Measurements from ENCODE around the gene GHRH.

GHRH gene

DNA sequence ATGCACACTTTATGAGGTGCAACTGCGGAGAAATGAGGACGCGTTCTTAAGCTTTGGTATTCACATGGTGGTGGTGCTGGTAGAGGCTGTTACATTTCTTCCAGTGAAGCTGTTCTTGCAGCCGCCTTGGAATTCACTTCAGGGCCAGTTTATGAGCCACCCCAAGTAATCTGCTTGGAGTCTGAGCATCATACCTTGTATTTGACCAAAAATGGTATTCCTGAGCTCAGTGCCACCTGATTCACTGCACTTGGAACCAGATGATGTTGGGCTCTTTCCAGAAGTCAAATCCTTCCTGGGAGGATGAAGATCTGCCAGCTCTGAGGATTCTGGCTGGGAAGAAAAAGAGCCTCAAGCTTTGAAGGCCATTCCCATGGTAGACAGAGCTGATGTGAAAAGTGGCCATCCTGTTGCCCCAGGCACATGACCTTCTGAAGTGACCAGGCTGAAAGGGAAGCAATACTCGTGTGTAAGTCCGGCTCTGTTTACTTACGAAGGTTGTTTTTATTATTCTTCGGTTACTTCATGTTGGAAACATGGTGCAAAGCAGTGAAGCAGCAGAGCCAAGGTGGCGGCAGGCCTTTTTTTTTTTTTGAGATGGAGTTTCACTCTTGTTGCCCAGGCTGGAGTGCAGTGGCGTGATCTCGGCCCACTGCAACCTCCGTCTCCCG, 35.6 kb upstream of the GHRH start:
- H3K36me3 Mint-ChIP-seq: peaks cover 38% of the 10 kb centered on the region
- no peak overlapping the region for H3K27ac Mint-ChIP-seq
- CTCF ChIA-PET: no interaction called here
- peaks cover 3% of the 10 kb centered on the region for H3K9me3 Mint-ChIP-seq
- peaks cover 34% of the 10 kb centered on the region for H3K4me1 Mint-ChIP-seq
- H3K27me3 Mint-ChIP-seq: no peaks in the 10 kb centered on the region
- no peak overlapping the region for H3K4me3 Mint-ChIP-seq
- no peak for DNase-seq

GRCh38 chr20:37296371-37296770, 34.8 kb upstream of the GHRH start:
- no peak overlapping the region for H3K27ac Mint-ChIP-seq
- DNase-seq: no peak
- no peak overlapping the region for H3K4me3 Mint-ChIP-seq
- no peaks in the 10 kb centered on the region for H3K27me3 Mint-ChIP-seq
- H3K4me1 Mint-ChIP-seq: peaks cover 39% of the 10 kb centered on the region
- peaks cover 36% of the 10 kb centered on the region for H3K36me3 Mint-ChIP-seq
- CTCF ChIA-PET: no interaction called here
- peaks cover 3% of the 10 kb centered on the region for H3K9me3 Mint-ChIP-seq

GRCh38 chr20:37295595-37295994, 34.0 kb upstream of the GHRH start:
- peaks cover 38% of the 10 kb centered on the region for H3K36me3 Mint-ChIP-seq
- H3K27me3 Mint-ChIP-seq: no peaks in the 10 kb centered on the region
- no peak overlapping the region for H3K27ac Mint-ChIP-seq
- peaks cover 47% of the 10 kb centered on the region for H3K4me1 Mint-ChIP-seq
- peaks cover 3% of the 10 kb centered on the region for H3K9me3 Mint-ChIP-seq
- CTCF ChIA-PET: no interaction called here
- no peak overlapping the region for H3K4me3 Mint-ChIP-seq
- no peak for DNase-seq

DNA sequence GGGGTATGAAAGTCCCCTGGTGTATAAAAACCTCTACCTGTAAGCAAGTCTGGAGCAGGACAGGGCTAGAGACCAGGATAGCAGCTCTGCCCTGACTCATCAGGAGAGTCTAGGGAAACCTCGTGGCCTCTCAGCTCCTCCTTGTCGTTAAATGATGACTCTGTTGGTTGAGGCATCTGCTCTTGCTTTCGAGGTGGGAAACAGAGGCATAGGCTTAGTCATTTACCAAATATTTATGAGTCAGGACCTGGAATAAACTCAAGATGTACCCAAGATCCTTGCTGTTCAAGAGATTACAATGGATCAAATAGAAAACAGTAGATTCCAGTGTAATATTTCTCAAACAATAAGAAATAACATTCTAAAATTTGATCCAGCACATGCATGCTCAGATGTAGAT, 33.4 kb upstream of the GHRH start:
- no peaks in the 10 kb centered on the region for H3K27me3 Mint-ChIP-seq
- peaks cover 32% of the 10 kb centered on the region for H3K36me3 Mint-ChIP-seq
- CTCF ChIA-PET: no interaction called here
- H3K27ac Mint-ChIP-seq: no peak overlapping the region
- H3K9me3 Mint-ChIP-seq: peaks cover 3% of the 10 kb centered on the region
- DNase-seq: no peak
- H3K4me1 Mint-ChIP-seq: peaks cover 46% of the 10 kb centered on the region
- H3K4me3 Mint-ChIP-seq: no peak overlapping the region

DNA sequence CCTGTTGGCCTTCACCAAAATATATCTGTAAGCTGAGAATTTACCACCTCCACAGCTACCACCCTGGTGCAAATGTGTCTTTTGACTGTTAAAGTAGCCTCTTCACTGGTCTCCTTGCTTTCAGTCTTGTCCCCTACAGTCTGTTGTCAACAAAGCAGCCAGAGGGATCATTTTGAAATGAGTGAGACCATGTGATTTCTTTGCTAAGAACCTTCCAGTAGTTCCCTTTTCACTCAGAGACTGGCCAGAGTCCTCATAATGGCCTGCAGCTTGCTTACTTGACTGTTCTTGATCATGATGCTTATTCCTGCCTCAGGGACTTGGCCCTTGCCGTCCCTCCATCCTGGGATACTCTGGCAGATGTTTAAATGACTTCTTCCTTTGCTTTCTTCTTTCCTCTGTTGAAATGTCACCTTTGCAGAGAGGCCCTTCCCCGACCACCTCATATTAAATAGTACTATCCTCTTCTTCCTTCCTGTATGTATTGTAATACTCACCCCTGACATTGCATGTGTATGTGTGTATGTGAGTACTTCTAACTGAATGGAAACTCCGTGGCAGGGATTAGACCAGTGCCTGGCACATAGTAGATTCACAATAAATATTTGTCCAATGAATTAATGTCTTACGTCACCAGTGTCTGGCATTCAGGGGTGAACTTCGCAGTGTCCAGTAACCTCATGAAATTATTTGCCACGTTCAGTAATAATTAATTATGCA, 32.8 kb upstream of the GHRH start:
- Mint-ChIP-seq H3K4me3 (no peak overlapping the region), H3K4me1 (peaks cover 47% of the 10 kb centered on the region), H3K27ac (no peak overlapping the region), H3K27me3 (no peaks in the 10 kb centered on the region), H3K36me3 (peaks cover 29% of the 10 kb centered on the region), H3K9me3 (peaks cover 3% of the 10 kb centered on the region)
- CTCF ChIA-PET: no interaction called here
- DNase-seq: no peak

- no peak overlapping the region for H3K4me3 Mint-ChIP-seq
- no peak overlapping the region for H3K27ac Mint-ChIP-seq
- H3K9me3 Mint-ChIP-seq: peaks cover 3% of the 10 kb centered on the region
- peaks cover 26% of the 10 kb centered on the region for H3K36me3 Mint-ChIP-seq
- no peaks in the 10 kb centered on the region for H3K27me3 Mint-ChIP-seq
- no peak for DNase-seq
- CTCF ChIA-PET: interaction anchor here (0.9 kb wide), 1 partner anchor 19 kb away, joined by 3 read pairs; no protein-coding TSS in a partner anchor
- peaks cover 54% of the 10 kb centered on the region for H3K4me1 Mint-ChIP-seq
Observed at GRCh38 chr20:37293301-37293943, 31.8 kb upstream of the GHRH start.

DNA sequence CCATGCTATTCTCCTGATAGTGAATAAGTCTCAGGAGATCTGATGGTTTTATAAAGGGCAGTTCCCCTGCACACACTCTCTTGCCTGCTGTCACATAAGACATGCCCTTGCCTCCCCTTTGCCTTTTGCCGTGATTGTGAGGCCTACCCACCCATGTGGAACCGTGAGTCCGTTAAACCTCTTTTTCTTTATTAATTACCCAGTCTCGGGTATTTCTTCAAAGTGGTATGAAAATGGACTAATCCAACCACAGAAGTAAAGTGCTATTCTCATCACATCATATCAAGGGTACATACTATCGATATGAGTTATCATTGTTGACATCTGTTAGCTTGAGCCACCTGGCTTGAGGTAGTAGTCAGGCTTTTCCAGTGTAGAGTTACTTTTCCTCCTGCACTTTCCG, 30.1 kb upstream of the GHRH start:
- DNase-seq: no peak
- H3K9me3 Mint-ChIP-seq: peaks cover 3% of the 10 kb centered on the region
- peaks cover 44% of the 10 kb centered on the region for H3K4me1 Mint-ChIP-seq
- H3K4me3 Mint-ChIP-seq: peak overlapping the region; percentile 46
- H3K27ac Mint-ChIP-seq: peak overlapping the region; percentile 47
- CTCF ChIA-PET: no interaction called here
- peaks cover 3% of the 10 kb centered on the region for H3K27me3 Mint-ChIP-seq
- H3K36me3 Mint-ChIP-seq: peaks cover 20% of the 10 kb centered on the region

- H3K27me3 Mint-ChIP-seq: peaks cover 8% of the 10 kb centered on the region
Observed at GRCh38 chr20:37290158-37290810, 28.7 kb upstream of the GHRH start.

DNA sequence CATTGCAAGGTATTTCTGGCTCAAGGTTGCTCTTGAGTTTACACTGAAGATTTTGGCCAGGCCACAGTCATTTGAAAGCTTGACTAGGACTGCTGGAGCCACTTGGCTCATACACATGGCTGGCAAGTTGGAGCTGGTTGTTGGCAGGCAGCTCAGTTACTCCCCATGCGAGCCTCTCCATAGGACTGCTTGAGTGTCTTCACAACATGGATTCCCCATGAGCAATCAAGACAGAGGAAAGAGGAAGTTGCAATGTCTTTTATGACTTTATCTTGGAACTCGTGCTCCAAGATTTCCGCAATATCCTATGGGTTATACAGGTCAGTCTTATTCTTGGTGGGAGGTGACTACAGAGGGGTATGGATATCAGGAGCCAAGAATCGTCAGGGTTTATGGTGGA, 26.5 kb upstream of the GHRH start:
- peaks cover 19% of the 10 kb centered on the region for H3K27me3 Mint-ChIP-seq
- CTCF ChIA-PET: interaction anchor here (1.6 kb wide), 1 partner anchor 17 kb away, joined by 3 read pairs; no protein-coding TSS in a partner anchor
- H3K9me3 Mint-ChIP-seq: no peaks in the 10 kb centered on the region
- no peak overlapping the region for H3K27ac Mint-ChIP-seq
- H3K36me3 Mint-ChIP-seq: peaks cover 15% of the 10 kb centered on the region
- no peak for DNase-seq
- H3K4me1 Mint-ChIP-seq: peaks cover 26% of the 10 kb centered on the region
- peak overlapping the region; percentile 21 for H3K4me3 Mint-ChIP-seq

More at GRCh38 chr20:37290158-37290810, 28.7 kb upstream of the GHRH start:
- Mint-ChIP-seq H3K4me1 (peaks cover 32% of the 10 kb centered on the region), H3K9me3 (peaks cover 3% of the 10 kb centered on the region), H3K4me3 (peak overlapping the region; percentile 88), H3K27ac (peak overlapping the region; percentile 96), H3K36me3 (peaks cover 20% of the 10 kb centered on the region)
- CTCF ChIA-PET: no interaction called here
- DNase-seq: no peak

GRCh38 chr20:37285664-37286374, 24.2 kb upstream of the GHRH start:
- CTCF ChIA-PET: interaction anchor here (0.9 to 1.1 kb wide), 2 partner anchors 9 to 113 kb away, joined by 3 to 5 read pairs; no protein-coding TSS in a partner anchor
- no peak for DNase-seq
- Mint-ChIP-seq H3K4me3 (no peak overlapping the region), H3K27me3 (peaks cover 26% of the 10 kb centered on the region), H3K4me1 (peaks cover 12% of the 10 kb centered on the region), H3K36me3 (no peaks in the 10 kb centered on the region), H3K9me3 (no peaks in the 10 kb centered on the region), H3K27ac (no peak overlapping the region)

DNA sequence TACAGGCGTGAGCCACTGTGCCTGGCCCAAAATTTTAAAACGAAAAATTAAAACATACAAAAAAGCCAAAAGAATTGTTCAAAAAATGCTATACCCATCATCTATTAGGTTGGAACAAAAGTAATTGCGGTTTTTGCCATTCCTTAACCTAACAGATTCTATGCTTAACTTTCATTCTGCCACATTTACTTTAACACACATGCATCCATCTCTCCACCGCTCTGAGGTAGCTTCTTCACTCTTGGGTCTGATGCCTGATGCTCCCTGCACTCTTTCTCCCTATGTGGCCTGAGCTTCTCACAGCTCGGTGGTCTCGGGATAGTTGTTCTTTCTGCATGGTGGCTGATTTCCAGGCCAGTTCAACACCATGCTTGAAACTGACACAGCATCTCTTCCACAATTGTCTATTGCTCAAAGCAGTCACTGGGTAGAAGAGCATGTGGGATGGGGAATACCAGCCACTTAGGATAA, 23.1 kb upstream of the GHRH start:
- CTCF ChIA-PET: interaction anchor here (1.1 to 1.2 kb wide), 2 partner anchors 100 to 114 kb away, joined by 3 read pairs; no protein-coding TSS in a partner anchor
- Mint-ChIP-seq H3K4me1 (peaks cover 7% of the 10 kb centered on the region), H3K27me3 (peaks cover 32% of the 10 kb centered on the region), H3K9me3 (no peaks in the 10 kb centered on the region), H3K4me3 (no peak overlapping the region), H3K27ac (no peak overlapping the region), H3K36me3 (no peaks in the 10 kb centered on the region)
- DNase-seq: no peak

GRCh38 chr20:37283530-37284195, 22.0 kb upstream of the GHRH start:
- CTCF ChIA-PET: interaction anchor here (1.2 to 1.5 kb wide), 2 partner anchors 18 to 101 kb away, joined by 3 to 4 read pairs; no protein-coding TSS in a partner anchor
- Mint-ChIP-seq H3K4me3 (no peak overlapping the region), H3K27me3 (peaks cover 37% of the 10 kb centered on the region), H3K27ac (no peak overlapping the region), H3K9me3 (no peaks in the 10 kb centered on the region), H3K4me1 (peaks cover 2% of the 10 kb centered on the region), H3K36me3 (no peaks in the 10 kb centered on the region)
- no peak for DNase-seq

DNA sequence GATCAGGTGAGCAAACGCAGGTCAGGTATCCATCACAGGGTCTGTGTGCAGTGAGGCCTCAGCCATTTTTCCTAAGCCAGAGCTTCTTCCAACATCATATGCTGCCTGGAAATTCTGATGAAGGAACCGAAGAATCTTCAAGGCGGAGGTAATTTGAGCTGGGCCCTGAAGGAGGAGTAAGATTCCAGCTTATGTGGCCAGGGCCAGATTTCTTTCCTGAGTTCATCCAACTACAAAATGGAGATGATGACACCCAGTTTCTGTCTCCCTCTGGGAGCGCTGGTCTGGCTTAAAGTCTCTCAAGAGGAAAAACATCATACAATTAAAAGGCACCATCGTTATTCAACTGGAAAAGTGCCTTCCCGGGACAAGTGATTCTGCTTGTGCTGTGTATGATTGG, 20.9 kb upstream of the GHRH start:
- Mint-ChIP-seq H3K9me3 (no peaks in the 10 kb centered on the region), H3K4me3 (no peak overlapping the region), H3K4me1 (no peaks in the 10 kb centered on the region), H3K27ac (no peak overlapping the region), H3K27me3 (peaks cover 37% of the 10 kb centered on the region), H3K36me3 (no peaks in the 10 kb centered on the region)
- CTCF ChIA-PET: interaction anchor here (1.0 to 1.5 kb wide), 5 partner anchors 14 to 248 kb away, joined by 3 to 4 read pairs (median 4); partner anchors contain the start of gene BLCAP
- no peak for DNase-seq

Data from activated naive CD4-positive, alpha-beta T cell treated with anti-CD3 and anti-CD28 coated beads, Interleukin-2, amount 10 ng/mL, durations not matched to agents 7 days and 5 days (primary cell).